Measurements from ENCODE around the gene RPS17.

RPS17 gene

DNA sequence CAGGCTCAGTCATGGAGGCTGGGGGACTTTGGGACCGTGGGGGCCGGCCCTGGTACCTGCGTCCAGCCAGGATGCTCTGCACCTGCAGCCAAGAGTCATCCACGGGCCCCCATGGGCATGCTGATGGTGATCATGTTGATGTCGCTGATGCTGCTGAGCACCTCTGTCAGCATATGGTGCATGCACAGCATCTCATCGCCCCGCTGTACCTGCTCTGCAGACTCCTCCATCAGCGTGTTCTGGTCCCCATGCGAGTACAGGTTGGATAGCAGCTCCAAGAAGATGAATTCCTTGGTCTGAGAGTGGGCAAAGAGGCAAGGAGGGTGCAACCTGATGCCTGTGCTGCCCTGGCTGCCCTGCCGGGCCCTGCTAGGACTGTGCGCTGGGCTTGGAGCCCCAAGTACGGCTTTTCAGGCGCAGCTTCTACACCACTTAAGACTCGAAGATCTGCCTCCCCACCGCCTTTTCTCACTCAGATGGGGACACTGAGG lies 7.2 kb downstream of the RPS17 start:
- no peak overlapping the region for H2AFZ ChIP-seq (ENCODE audit: low read length)
- H3F3A ChIP-seq (ENCODE audit: low read depth) = 0 out of 2 replicates have a peak, but pooled peaks cover 8% of the 10 kb centered on the region
- H3K9me3 ChIP-seq (ENCODE audit: insufficient read depth, low read depth, low read length) = no peaks in the 10 kb centered on the region
- no peak for TF ChIP-seq EZH2phosphoT487 (IDR thresholded peaks at IDR 0.05; ENCODE audit: borderline replicate concordance)
- TF ChIP-seq, protein P1, sequence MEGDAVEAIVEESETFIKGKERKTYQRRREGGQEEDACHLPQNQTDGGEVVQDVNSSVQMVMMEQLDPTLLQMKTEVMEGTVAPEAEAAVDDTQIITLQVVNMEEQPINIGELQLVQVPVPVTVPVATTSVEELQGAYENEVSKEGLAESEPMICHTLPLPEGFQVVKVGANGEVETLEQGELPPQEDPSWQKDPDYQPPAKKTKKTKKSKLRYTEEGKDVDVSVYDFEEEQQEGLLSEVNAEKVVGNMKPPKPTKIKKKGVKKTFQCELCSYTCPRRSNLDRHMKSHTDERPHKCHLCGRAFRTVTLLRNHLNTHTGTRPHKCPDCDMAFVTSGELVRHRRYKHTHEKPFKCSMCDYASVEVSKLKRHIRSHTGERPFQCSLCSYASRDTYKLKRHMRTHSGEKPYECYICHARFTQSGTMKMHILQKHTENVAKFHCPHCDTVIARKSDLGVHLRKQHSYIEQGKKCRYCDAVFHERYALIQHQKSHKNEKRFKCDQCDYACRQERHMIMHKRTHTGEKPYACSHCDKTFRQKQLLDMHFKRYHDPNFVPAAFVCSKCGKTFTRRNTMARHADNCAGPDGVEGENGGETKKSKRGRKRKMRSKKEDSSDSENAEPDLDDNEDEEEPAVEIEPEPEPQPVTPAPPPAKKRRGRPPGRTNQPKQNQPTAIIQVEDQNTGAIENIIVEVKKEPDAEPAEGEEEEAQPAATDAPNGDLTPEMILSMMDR (conservative IDR thresholded peaks at IDR 0.05; ENCODE audit: low read length) = no peak
- peaks cover 29% of the 10 kb centered on the region for H3K79me2 ChIP-seq (ENCODE audit: insufficient read depth, low read length)
- no peak overlapping the region for H3K4me3 ChIP-seq (ENCODE audit: low read length, poor library complexity, severe bottlenecking)
- H3K9me2 ChIP-seq (replicated peaks; ENCODE audit: low read depth, low read length) = no peaks in the 10 kb centered on the region
- no peaks in the 10 kb centered on the region for H3K27me3 ChIP-seq (ENCODE audit: insufficient read depth, low read length, poor library complexity, severe bottlenecking)
- no peak overlapping the region for H3K9ac ChIP-seq (ENCODE audit: low read depth, low read length, poor library complexity, severe bottlenecking)
- peaks cover 48% of the 10 kb centered on the region; the same call in 1 of the 2 replicates for H3K36me3 ChIP-seq (ENCODE audit: insufficient read depth, low read length)
- peaks cover 17% of the 10 kb centered on the region for H3K4me1 ChIP-seq (ENCODE audit: insufficient read depth, low read length, poor library complexity, severe bottlenecking)
- H4K20me1 ChIP-seq (ENCODE audit: insufficient read depth, low read length, poor library complexity, severe bottlenecking) = peaks cover 29% of the 10 kb centered on the region
- no peak overlapping the region for H3K4me2 ChIP-seq (ENCODE audit: low read depth, low read length, poor library complexity, severe bottlenecking)

DNA sequence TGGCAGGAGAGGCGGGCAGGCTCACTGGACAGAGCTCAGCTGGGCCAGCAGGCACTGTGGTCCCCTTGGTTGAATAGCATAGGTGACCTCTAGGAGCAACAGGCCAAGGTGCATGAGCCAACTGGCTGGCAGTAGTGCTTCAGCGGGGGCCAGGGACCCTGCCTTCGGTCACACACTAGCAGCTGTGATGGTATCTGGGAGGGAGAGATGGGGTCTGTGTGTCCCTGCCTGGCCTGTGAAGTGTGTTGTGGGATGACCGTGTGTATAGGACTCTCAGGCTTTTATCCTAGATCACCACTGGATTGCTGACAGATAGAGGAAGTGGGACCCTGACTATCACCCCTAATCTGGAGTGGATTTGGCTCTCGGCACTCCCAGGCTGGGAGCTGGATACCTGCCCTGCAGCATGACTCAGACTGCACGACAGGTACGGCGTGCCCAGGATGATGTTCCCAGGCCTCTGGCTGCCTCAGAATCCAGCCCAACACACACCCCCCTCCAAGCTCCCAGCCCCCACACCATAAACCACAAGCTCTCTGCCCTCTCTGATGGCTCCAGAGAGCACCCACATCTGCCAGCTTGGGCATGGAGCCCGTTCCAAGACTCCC lies 7.8 kb downstream of the RPS17 start:
- peaks cover 23% of the 10 kb centered on the region for H3K79me2 ChIP-seq (ENCODE audit: insufficient read depth, low read length)
- 0 out of 2 replicates have a peak, but pooled peaks cover 8% of the 10 kb centered on the region for H3F3A ChIP-seq (ENCODE audit: low read depth)
- H3K27me3 ChIP-seq (ENCODE audit: insufficient read depth, low read length, poor library complexity, severe bottlenecking) = no peaks in the 10 kb centered on the region

DNA sequence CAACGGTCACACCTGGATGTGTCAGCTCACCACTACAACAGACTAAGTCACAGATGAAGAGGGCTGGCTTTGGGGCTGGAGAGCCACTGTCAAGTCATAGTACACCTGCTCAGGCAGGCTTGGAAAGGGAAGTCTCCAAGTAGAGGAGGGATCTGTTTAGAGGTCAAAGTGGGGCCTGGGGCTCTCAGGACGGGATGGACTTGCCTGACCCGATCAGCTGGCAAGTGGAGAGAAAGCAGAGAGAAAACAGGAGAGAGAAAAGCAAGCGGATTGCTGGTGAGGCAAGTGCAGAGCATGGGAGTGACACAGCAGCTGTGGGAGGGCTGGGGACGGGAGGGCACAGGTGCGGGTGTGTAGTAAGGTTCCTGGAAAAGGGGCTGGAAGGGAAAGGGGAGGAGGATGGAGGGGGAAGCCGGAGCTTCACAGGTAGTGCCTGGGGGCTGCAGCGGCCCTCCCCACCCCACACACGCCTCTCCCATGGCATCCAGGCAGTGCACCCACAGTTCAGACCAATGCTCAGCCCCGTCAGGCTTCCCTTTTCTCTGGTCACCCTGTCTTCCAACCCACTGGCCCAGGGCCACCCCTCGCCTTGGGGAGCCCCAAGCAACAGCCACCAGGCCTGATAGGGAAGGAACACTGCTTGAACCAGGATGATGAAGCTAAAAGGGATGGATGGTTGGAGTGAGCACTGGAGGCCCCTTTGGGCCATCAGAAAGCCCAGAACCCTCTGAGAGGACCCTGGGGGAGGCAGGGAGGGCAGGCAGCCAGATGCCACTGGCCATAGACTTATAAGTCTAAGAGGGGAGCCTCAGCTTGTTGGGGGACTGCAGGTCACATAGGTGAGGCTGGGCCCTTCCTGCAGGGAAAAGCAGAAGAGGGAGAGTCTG lies 8.5 kb downstream of the RPS17 start:
- Histone ChIP-seq H2AFZ (ENCODE audit: low read length) (no peak overlapping the region), H3K36me3 (ENCODE audit: insufficient read depth, low read length) (peaks cover 35% of the 10 kb centered on the region; the same call in 1 of the 2 replicates), H3K4me1 (ENCODE audit: insufficient read depth, low read length, poor library complexity, severe bottlenecking) (peaks cover 8% of the 10 kb centered on the region), H3K27me3 (ENCODE audit: insufficient read depth, low read length, poor library complexity, severe bottlenecking) (no peaks in the 10 kb centered on the region), H3K79me2 (ENCODE audit: insufficient read depth, low read length) (peaks cover 16% of the 10 kb centered on the region), H3F3A (ENCODE audit: low read depth) (0 out of 2 replicates have a peak, but pooled peaks cover 7% of the 10 kb centered on the region), H3K4me2 (ENCODE audit: low read depth, low read length, poor library complexity, severe bottlenecking) (no peak overlapping the region), H3K9me2 (replicated peaks; ENCODE audit: low read depth, low read length) (no peaks in the 10 kb centered on the region), H3K9ac (ENCODE audit: low read depth, low read length, poor library complexity, severe bottlenecking) (no peak overlapping the region), H4K20me1 (ENCODE audit: insufficient read depth, low read length, poor library complexity, severe bottlenecking) (peaks cover 16% of the 10 kb centered on the region), H3K4me3 (ENCODE audit: low read length, poor library complexity, severe bottlenecking) (no peak overlapping the region), H3K9me3 (ENCODE audit: insufficient read depth, low read depth, low read length) (no peaks in the 10 kb centered on the region)
- TF ChIP-seq, protein P1 (conservative IDR thresholded peaks at IDR 0.05; ENCODE audit: low read length) = no peak
- no peak for TF ChIP-seq EZH2phosphoT487 (IDR thresholded peaks at IDR 0.05; ENCODE audit: borderline replicate concordance)

More for the DNA sequence above, 7.8 kb downstream of the RPS17 start:
- H3K9me3 ChIP-seq (ENCODE audit: insufficient read depth, low read depth, low read length) = no peaks in the 10 kb centered on the region
- no peak overlapping the region for H3K4me2 ChIP-seq (ENCODE audit: low read depth, low read length, poor library complexity, severe bottlenecking)
- H2AFZ ChIP-seq (ENCODE audit: low read length) = no peak overlapping the region
- peaks cover 23% of the 10 kb centered on the region for H4K20me1 ChIP-seq (ENCODE audit: insufficient read depth, low read length, poor library complexity, severe bottlenecking)
- H3K9me2 ChIP-seq (replicated peaks; ENCODE audit: low read depth, low read length) = no peaks in the 10 kb centered on the region
- H3K4me1 ChIP-seq (ENCODE audit: insufficient read depth, low read length, poor library complexity, severe bottlenecking) = peaks cover 11% of the 10 kb centered on the region
- TF ChIP-seq EZH2phosphoT487 (IDR thresholded peaks at IDR 0.05; ENCODE audit: borderline replicate concordance) = no peak
- TF ChIP-seq, protein P1 (conservative IDR thresholded peaks at IDR 0.05; ENCODE audit: low read length) = no peak
- peaks cover 42% of the 10 kb centered on the region; the same call in 1 of the 2 replicates for H3K36me3 ChIP-seq (ENCODE audit: insufficient read depth, low read length)
- no peak overlapping the region for H3K4me3 ChIP-seq (ENCODE audit: low read length, poor library complexity, severe bottlenecking)
- no peak overlapping the region for H3K9ac ChIP-seq (ENCODE audit: low read depth, low read length, poor library complexity, severe bottlenecking)

Measured in Loucy (cell line).